GM10847 (cell line): ENCODE results near the gene RFT1.

ENCODE experiments used
- POLR2A ChIP-seq: IDR thresholded peaks from 2 replicates; pipeline ENCODE4 v1.6.1; 2011; ENCODE audit not compliant: insufficient read length; ENCODE audit errors: extremely low read depth

Gene RFT1

DNA sequence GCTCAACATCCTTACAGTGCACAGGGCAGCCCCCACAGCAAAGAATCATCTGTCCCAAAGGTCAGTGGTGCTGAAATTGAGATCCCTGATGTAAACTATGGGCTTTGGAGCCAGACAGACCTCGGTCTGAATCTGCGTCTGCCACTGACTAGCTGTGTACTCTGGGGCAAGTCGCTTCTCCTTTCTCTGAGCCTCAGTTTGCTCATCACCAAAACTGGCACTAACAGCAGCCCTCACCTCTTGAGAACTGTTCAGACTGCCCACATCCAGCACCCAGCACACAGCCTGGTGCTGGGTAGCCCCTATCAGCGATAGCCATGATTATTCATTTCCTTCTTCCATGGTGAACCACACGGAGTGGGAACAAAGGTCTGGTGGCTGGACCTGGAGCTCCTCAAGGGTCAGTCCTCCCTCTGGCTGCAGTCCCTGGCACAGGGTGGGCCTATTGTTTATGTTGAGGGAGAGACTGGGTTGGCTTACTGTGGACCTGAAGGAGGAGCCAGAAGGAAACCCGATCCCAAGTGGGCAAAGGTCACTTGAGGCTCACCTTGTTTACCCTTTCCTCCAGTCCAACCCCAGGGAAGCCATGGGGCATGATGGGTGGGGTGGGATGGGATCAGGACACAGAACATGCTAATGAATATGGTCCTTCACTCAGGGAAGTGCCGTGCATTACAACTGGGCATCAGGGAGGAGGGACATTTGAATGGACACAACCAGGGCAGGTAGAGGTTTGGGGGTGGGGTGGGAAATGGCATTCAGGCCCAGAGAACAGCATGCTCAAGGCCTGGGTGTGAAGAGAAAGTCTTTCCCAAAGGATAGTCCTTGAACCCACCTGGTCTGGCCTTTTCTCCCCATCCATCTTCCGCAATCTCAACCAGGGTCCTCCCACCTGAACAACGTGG is 29.2 kb upstream of the RFT1 start:
- TF ChIP-seq POLR2A, result no peak

DNA sequence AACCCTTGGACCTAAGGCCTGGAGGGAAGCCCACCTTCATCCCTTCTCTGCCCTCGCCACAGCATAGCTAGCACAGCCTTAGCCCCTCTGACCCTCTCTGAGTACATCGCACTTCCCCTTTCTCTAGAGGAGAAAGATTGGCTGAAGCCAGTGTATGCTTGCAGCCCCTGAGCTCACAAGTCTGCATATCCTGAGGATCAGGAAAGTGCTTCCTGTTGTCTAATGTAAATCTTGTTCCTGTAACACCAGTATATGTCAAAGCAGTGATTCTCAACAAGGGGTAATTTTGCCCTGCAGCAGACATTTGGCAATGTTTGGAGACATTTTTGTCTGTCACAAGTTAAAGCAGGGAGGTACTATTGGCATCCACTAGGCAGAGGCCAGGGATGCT is 28.5 kb upstream of the RFT1 start:
- TF ChIP-seq POLR2A, result no peak

DNA sequence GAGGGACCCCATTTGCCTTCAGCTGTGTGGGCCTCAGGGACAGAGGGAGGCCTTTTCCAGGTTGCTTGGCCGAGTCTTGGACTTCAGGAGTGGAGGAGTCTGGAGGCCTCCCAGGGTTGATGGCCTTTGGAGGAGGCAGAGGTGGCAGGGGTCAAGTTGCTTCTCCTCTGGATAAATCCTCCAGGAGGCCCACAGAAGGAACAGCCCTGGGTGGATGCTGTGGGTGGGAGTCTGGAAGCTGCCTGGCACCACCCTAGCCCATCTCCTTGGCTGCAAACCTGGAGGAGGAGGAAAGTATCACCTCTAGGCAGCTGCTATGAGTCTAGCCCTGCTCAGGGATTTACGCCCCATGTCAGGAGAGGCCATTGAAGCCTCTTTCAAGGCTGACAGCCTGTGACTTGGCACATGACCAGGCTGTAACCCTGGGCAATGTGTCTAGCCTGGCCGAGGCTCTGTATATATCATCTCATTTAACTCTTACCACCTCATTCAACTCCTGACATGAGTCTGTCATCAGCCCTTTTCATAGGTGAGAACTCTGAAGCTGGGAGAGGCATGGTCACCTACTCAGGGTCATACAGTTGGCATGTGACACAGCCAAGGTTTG is 27.8 kb upstream of the RFT1 start:
- no peak for TF ChIP-seq POLR2A

DNA sequence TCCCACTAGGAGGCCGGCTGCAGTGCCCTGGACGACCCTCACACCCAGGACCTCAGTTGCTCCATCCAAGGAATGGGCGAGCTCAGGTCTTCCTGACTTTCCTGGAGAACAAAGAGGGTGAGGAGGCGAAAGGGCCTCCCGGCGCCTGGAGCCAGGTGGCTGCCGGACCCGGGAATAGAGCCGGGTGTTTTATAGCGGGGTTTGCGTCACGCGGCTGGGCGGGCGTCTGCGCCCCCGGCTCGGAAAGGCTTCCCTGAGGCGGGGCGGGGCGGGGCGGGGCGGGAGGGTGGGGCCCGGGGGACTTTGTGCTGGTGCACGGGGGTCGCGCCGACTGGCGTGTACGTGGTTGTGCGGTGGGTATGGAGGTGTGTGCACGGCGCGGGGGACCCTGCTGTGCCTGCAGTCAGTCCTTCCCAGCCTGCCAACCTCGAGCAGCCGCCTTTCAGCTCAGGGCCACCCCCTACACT is 26.2 kb upstream of the RFT1 start:
- TF ChIP-seq POLR2A, result no peak

DNA sequence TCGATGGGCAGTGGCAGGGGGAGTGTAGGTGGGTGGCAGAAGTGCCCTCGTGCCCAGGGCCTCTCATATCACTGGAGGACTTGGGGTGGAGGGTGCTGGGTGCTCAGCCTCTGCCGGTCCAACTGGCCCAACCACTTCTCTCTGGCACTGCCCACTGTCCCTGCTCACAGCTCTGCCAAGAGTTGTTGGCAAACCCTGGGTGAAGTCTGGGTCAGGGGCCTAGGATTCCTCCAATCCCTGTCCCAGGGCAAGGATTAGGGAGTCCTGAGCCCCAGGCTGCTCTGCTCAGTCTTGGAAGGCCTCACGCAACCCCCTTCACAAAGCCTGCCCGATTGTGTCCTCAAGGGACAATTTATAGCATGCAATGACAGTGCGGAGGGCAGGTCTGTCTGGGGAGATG is 25.5 kb upstream of the RFT1 start:
- no peak for TF ChIP-seq POLR2A

DNA sequence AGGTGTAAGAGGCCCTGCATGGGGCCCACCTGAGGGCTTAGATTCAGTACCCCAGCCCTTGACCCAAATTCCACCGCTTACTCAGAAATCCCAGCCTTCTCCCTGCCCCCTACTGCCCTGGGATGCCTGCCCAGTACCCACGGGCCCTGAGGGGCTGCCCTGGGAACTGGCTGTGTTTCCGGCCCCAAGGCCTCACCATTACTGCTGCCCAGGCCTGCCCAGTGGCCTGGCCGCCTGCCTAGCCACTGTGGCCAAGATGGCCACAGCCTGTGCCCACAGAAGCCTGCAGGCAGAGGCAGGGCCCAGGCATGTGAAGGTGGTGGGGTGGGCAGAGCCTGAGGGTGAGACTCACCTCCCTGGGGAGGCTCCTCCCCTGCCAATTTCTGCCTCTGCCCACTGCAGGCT is 24.6 kb upstream of the RFT1 start:
- TF ChIP-seq POLR2A, result no peak

DNA sequence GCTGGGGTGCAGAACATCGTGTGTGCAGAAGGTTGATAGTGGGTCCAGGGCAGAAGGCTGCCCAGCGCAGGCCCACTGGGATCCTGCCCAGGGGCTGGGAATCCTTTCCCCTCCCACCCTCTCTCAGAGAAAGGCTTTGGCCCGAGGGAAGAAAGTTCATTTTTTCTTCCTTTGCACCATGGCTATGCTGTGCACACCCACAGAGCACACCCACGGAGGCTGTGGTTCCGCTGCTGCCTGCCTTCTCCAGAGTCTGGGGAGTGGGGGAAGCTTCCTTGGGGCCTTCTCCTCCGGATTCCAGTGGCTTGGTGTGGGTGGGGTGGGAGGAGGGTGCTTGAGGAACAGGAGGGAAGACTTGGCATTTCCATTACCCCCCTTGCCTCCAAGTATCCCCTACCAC is 23.7 kb upstream of the RFT1 start:
- TF ChIP-seq POLR2A, result no peak

DNA sequence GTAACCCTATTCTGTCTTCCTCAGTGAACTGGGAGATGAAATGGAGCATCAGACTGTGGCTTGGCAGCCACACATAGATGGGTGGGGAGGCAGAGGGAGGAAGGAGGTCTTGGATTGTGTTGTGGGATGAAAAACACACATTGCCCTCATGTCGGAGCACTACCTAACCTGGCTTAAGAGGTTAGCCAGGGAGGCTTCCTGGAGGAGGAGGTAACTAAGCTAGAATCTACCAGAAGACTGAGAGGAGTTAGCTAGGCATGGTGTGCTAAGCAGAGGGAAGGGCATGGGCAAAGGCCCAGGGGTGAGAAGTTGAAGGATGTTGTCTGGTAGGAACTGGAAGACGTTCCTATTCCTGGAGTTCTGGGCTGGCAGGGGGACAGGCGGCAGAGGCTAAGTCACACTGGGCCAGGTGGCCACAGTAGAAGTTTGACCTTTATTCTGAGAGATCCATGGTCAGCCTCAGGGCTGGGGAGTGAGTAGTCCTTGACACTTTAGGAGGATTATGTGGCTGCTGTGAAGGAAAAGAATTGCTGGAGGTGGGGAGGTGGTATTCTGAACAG is 23.1 kb upstream of the RFT1 start:
- TF ChIP-seq POLR2A, result no peak

DNA sequence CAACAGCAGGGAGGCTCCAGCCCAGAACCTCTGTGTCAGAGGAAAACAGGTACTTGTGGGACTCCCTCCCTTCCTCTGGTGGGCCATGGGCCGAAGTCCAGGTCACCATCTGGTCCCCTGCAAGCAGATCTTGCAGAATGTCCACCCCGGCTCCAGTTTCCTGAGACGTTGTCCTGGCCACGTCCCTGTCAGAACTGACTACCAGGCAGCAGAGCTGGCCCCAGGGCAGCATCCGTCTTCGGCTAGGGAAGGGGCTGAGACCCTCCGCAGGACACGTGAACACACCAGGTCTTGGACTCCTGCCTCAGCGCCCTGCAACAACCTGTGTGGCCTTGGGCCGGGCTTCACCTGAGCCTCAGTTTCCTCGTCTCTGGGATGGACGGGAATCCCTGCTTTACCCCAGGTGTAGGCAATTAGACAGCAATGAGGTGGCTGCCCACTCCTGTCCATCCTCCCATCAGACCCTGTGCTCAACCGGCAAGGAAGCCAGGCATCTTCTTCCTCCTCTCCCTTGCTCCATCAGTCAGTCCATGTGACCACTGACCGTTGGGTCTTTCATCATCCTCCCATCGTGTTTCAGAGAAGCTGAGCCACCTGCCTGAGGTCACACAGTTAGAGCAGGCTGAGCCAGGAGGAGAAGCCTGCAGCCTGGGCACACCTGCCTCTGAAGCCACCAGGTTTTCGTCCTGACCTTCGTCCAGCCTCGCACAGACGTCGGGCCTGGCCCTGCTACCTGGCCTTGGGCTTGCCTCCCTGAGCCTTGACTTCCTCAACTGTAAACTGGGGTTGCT is 21.8 kb upstream of the RFT1 start:
- no peak for TF ChIP-seq POLR2A

DNA sequence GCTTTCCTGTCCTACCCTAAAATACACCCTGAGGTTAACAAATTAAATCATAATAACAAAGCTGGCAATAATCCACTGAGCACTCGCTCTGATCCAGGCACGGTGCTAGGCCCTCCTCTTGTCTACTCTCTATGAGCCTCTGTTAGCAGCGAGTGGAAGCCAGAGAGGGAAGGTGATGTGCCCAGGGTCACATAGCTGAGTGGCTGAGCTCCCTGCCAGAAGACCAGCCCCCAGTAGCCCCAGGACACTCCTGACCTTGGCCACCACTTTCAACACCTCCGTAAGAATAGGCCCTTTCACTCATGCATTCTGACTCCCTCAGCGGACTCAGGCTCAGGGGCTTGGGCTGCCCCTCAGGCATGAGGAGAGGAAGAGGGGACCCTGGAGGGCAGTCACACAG is 21.2 kb upstream of the RFT1 start:
- no peak for TF ChIP-seq POLR2A

DNA sequence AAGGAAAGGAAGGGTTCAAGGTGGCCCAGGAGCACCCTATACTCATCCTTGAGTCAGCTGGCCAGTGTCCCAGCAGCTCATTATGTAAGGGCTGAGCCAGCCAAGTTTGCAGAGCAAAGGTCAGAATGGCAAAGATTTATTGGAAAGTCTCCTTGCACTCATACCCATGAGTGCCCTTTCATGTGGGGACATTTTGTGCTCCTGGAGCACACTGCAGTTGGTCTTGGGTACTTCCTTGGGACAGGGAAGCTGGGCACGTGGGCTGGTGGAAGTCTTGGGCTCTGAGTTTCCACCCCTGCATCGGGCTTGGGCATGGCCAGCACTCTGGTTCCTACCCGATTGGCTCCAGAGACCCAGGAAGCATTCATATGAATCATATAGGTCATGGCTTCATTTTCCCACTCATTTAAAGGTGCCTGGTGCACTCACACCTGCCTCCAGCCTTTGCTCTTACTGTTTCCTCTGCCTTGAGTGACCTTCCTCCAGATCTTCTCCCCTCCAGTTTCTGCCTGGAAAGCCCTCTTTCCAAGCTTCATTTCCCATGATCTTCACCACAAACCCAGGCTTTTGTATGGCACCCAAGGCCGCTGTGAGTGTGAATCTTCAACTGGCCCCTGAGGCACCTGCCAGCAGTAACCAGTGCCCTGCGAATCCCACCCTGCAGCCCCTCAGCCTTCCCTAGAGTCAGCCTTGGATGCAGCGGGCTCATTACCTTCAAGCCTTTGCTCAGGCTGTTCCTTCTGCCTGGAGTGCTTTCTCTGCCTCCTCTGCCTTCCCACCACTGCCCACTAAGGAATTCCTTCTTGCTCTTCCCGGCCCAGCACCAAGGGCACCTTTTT is 20.2 kb upstream of the RFT1 start:
- TF ChIP-seq POLR2A, result no peak

DNA sequence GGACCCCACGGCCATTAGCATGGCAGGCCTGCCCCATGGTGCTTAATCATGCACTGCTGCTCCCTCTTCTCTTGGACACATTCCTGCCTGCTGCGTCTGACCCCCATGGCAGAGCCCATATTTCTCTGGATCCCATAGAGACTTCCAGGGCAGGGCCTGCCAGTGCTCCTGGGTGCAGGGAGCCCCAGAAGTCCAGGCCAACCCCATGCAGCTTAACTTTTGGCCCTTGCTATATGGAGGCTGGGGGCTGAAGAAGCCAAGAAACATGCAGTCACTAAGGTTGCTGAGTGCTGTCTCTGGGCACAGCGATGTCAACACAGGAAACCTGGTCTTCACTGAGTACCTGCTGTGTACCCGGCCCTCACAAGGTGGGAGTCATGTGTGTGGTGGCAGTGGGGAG is 19.5 kb upstream of the RFT1 start:
- no peak for TF ChIP-seq POLR2A

DNA sequence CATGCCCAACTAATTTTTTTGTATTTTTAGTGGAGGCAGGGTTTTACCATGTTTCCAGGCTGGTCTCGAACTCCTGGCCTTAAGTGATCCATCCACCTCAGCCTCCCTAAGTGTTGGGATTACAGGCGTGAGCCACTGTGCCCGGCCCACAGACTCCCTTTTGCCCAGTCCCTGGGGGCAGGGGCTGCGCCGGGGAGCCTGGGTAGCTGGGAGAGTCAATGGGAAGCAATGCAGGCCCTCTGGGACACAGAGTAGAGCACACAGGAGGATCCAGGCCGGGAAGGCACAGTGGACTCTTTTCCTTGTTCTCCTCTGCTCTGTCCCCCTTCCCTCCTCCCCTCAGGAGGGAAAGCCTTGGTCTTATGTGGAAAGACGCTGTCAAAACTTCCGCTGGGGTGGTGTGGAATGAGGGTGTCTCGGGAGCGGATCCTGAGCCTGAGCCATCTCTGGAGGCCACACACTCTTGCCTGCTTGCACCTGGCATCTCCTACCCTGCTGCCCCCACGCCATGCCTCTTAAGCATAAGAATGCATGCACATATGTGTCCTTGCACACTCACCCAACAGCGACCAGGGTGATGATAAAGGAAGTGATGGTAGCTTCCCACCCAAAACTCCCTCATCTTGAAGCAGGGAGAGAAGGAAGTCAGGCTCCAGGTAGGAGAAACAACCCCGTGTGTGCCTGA is 18.9 kb upstream of the RFT1 start:
- no peak for TF ChIP-seq POLR2A

DNA sequence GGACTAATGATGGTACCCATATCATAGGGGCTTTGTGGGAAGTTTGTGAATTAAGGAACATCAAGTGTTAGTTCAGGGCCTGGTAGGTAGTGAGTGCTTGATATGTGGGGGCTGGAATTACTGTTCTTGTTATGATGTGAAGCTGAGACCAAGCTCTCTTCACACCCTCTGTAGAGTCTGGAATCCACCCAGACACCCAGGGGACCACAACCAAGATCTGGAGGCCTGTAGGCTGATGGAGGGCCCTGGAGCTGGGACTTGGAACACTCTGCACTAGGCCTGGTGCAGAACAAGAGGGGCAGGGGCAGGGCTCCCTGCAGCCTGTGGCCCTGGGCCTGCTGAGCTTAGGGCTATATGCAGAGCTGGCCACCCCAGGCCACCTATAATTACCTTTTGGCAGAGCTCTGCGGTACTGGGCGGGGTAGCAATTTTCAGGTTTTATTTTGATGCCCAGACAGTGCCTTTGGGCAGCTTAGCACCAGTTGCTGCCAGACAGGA is 17.7 kb upstream of the RFT1 start:
- TF ChIP-seq POLR2A, result no peak

DNA sequence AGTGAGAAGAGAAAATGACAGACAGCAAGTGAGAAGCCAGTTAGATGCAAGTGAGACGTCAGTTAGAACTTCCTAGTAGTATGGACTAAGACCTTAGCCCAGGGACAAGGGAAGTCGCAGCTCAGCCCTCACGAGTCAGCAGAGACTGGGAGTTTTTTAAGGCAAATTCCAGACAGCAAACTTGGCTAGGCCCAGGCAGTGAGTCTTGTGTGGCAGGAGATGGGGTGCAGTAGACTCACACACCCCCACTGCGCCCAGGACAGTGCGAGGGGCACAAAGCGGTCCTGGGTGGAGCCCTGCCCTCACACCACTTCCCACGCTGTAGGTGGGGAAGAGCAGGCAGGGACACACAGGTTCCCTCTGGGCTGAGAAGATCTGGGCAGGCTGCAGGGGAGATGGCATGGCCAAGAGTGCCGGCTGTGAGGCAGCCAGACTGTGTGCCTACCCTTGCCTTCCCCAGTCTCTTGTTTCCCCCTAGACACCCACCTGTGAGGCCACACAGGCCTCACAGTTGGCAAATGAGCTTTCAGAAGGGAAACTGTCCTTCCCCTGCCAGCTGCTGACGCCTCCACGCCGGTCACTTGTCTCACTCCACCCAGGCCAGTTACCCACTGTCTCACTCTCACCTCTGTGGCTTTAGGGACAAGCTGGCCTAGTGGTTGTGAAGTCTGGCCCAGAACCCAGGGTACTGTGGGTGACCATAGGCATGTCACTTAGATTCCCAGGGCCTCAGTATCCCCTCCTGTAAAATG is 17.1 kb upstream of the RFT1 start:
- TF ChIP-seq POLR2A, result no peak
